HG03108 (cell line): ENCODE measurements around the gene CDYL2.

Experiments used
- ATAC-seq: cut with Tn5 transposase; IDR thresholded peaks from one replicate; pipeline ENCODE4 v1.9.1; 2021; ENCODE audit warnings: moderate library complexity; ENCODE audit not compliant: unreplicated experiment

Gene CDYL2

GRCh38 chr16:80708823-80709222, 95.6 kb downstream of the CDYL2 start:
- ATAC-seq, result no peak

- no peak for ATAC-seq
These were observed 96.7 kb downstream of the CDYL2 start for GRCh38 chr16:80707686-80708085.

DNA sequence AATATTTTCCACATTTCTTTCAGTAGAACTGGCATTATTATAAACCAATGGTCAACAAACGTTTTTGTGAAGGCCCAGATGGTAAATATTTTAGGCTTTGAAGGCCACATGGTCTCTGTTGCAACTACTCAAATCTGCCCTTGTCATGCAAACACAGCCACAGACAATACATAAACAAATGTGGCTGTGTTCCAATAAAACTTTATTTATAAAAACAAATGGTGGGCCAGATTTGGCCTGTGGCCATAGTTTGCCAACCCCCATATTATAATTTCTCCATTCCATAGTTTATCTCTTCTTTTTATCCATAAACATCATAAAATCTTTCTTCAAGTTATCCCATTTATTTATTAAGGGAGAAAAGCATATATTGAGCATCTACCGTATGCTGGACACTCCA, 98.8 kb downstream of the CDYL2 start:
- ATAC-seq, result no peak

DNA sequence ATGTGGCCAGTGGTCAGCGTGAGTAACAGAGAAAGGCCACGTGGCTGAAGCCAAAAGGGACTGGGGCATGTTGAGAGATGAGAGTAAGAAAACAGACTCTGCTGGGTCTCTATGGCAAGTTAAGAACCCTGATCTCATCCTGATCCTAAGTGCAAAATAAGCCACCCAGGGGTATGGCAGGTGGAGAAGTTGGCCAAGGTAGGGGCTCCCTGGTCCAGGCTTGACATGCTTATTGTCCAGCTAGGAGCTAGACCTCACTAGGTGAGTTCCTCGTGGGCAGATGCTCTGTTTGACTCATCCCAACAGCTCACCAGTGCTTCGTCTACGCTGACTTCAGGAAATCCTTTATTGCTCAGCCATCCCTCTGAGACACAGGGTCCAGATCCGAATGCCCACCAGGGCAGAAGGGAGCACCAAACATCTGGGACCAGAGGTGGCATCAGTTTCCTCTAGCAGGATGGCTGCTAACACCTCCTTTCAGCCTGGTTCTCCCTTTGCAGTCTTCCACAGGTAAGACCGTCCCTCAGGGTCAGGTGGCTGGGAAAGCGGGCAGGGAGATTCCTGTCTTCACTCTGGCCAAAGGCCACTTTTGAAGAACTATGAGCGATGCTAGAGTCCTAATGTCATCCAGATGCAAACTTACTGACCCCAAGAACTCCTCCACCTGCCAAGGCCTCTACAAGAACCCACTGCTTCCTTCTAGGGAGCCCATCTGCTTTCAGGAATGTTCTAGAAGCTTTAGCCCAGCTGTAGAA, 99.5 kb downstream of the CDYL2 start:
- no peak for ATAC-seq

DNA sequence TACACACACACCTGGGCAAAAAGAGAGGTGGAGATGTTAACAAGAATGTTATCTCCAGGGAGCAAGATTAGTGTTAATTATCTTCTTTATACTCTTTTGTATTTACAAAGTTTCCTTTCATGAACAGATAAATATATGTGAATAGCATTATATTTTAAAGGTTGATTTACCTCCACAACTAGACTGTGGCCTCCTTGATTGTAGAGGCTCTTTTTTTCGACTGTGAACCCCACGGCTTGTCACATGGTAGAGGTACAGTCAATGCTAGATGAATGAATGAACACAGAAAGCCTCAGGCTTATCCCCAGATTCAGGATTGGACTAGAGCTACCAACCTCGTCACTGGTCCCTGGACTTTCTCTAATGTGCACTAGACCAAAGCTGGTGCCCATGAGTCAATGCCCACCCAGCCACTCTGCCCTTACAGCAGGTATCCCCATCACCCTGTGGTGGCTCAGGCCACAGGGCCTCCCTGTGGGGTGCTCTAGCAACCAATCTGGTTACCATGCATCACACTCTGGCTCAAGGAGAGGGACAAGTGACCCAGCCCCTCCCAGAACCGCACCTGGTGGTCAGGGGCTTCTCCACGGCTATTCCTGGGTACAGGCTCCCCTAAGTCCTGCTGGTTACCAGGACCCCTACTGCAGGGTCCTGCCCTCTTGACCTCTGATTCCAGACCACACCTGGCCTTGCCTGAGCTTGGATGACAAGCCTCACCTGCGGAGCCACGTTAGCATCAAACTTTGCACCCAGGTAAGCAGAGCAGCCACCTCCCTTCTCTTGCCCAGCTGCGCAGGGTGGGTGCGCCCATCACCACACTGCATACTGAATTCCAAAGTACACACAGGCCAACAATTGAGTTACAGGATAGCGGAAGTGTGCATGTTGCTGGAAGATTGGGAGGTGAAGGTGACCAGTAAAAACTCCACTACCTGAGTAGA, 101.0 kb downstream of the CDYL2 start:
- no peak for ATAC-seq

- ATAC-seq, result no peak
These were observed 101.7 kb downstream of the CDYL2 start for GRCh38 chr16:80702696-80703095.

- no peak for ATAC-seq
These were observed 103.8 kb downstream of the CDYL2 start for GRCh38 chr16:80700558-80700957.

DNA sequence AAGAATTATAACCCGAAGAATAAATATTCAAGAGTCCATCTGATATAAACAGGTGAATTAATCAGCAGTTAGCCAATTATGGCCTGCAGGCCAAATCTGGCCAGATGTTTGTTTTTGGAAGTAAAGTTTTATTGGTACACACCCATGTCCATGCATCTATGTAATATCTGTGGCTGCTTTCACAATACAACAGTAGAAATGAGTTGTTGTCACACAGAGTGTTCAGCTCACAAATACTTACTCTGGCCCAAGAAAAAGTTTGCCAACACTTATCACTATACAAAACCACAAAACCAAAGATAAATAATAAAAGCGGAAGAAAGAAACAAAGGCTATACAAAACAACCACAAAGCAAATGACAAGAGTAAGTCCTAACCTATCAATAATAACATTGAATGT, 109.4 kb downstream of the CDYL2 start:
- ATAC-seq, result no peak

GRCh38 chr16:80693553-80693952, 110.8 kb downstream of the CDYL2 start:
- ATAC-seq, result no peak

- no peak for ATAC-seq
These were observed 112.1 kb downstream of the CDYL2 start for GRCh38 chr16:80692270-80692669.

DNA sequence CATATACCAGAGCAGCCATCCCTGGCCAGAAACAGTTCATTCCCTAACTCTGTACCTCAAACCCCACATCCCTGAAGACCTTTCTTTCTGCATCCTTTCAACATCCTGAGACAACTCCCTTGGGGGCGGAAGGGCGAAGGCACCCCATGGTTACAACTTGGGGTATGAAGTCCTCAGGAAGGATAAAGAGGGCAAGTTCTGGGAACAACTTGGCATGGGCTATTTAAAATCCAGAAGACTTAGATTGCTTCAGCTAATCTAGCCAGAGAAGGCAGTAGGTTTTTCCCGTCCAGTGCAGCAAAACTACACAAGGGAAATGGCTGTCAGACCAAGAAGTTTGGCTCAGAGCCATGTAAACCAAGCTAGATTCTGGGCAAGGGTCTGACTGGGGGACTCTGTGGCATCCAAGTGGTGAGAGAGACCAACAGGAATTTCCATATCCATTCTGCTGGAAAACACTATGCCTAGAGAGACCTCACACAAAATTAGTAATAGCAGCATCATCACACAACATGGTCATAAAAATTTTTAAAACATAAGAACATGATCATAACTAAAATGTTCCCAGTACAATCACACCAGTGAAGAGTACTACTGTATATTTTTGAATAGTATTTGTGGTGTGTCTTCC, 113.2 kb downstream of the CDYL2 start:
- no peak for ATAC-seq

DNA sequence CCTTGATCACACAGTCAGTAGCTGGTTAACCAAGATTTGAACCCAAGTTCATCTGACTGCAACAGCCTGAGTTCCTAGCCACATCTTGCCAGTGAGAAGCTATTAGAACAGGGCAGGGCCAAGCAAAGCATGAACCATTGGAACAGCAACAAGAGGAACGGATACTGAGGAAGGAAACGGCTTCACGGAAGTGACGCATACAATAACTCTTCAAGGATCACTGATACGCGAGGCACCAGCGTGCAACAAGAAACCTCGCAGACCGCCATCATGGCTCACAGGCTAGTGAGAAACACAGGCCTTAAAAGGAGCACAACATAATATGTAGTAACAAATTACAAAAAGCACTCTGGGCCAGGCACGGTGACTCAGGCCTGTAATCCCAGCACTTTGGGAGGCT, 114.9 kb downstream of the CDYL2 start:
- ATAC-seq, result no peak

- ATAC-seq, result no peak
These were observed 116.8 kb downstream of the CDYL2 start for GRCh38 chr16:80687606-80688005.

- ATAC-seq, result no peak
These were observed 119.5 kb downstream of the CDYL2 start for GRCh38 chr16:80684906-80685305.

DNA sequence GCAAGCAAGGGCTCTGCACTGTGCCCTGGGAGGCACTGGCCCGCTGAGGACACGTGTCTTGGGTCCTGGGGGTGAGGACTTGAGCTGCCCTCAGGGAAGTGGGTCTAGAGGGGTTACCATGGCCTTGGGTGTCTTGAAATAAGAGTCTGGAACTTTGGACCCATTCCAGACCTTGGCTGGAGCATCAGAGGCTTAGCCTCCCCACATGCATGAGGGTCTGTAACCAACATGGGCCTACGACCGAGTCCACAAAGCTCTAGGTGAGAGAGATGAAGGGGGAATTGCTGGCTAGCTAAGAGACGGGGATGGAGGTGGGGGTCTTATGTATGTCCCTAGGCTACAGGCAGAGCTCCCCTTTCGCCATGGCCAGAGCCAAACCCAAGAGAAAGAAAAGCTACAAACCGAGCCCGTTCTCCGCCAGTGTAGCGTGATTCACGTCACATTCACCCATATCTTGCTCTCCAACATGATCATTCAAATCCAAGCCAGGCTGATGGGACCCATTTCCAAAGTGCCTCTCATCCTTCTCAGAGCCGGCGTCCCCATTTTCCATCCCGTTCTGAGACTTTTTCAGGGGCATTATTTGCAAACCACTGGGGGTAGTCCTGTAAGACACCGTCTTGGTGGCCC, 120.1 kb downstream of the CDYL2 start:
- no peak for ATAC-seq

GRCh38 chr16:80683646-80684045, 120.8 kb downstream of the CDYL2 start:
- no peak for ATAC-seq

DNA sequence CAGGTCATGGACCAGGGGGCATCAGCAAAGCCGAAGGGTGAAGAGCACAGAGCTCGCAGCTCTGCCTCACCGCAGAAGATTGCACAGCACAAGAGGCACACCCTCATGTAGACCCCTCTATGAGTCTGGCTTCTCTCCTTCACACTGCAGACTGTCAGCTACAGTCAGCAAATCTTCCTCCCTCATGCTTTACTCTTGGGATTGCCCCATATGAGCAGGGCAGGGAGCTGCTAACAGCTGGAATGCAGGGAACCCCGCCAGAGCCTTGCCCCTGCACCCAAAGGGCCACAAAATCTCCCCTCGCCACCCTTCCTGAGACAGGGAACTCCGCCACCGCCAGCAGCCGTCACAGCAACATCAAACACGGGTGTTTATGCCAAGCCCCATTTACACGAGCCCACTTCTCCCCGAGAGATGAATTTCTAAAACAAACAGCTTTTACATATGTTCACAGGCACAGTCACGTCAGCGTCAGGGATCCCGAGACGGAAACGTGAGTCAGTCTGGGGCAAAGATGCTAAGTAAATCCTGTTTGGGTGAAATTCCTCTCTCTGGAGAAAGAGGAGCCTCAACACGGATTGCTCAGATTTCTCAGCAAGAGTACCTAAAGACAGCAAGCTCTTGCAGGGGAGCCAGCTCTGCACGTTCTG, 121.9 kb downstream of the CDYL2 start:
- no peak for ATAC-seq

GRCh38 chr16:80681436-80681835, 123.0 kb downstream of the CDYL2 start:
- ATAC-seq, result no peak

GRCh38 chr16:80680839-80681238, 123.6 kb downstream of the CDYL2 start:
- ATAC-seq, result no peak

DNA sequence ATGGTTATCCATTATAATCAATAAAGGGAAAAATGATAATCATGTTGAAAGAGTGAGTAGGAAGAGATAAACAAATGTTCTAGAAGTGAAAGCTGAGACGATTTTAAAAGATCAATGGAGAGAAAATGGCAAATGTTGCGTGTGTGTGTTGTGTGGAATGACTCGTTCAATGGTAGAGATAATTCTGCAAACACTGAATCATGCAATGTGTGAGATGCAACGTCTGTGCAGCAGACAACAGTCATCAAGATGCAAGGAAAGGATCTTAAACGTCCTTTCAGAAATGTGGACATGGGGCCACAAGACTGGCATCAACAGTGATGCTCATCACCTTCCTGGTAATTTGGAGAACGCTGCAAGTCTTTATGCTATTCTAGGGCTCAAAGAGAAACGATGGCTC, 124.4 kb downstream of the CDYL2 start:
- ATAC-seq, result no peak

DNA sequence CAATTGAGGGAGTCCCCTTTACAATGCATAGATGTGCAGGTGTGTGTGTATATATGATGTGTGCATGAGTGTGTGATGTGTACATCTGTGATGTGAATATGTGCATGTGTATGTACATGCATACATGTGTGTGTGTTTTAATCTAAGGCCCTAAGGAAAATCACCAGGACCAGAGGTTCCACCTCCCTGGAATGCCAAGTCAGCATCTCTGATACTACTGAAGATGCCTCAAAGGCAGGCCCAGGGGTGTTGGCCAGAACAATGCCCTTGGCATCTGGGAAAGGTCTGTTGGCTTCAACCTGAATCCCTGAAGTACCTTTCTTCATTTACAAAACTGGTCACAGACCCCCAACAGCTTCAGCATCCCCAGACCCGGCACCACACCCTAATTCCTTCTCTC, 129.5 kb downstream of the CDYL2 start:
- ATAC-seq, result no peak
